ENCODE results near the gene MEI1.
A peak's percentile ranks its signal among the peaks of the same experiment; 100 is the strongest.

The MEI1 gene

DNA sequence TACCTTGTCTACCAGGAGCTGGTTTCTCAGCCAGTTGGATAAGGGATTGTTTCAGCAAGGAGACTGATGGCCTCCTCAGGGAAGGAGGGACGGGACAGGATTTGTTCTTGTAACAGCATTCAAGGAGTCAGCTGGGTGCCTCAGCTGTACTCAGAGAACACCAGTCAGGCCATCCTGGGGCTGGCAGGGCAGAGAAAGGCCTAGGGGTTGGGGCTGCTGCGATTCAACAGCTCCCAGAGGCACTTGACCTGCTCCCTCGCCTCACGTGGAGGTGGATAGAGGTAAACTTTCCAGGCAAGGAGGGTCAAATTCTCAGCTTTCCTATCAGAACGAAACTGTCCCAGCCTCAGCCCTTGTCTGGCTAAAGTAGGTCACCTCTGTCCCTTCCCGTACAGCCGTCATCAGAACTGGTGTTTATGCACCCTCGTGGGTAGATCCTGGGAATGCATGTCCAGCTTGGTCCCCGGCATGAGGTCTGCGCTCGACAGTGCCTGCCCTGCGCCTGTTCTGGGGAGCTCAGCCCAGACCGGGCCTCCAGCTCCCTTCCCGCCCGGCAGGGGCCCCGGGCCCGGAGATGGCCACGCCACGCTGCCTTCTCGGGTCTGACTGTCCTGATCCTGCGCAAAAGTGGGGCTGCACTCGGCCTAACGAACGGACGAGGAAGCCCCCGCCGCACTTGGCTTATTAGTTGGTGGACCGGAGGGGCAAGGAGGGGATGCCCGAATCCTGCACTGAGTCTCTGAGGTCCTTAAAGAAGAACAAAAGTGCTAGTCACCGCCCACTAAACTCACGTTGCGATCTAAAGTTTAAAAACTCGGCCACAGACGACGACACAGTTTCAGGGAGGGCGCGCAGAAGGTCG, 100.4 kb downstream of the MEI1 start:
- DNase-seq, result no peak

GRCh38 chr22:41800348-41801146, 101.2 kb downstream of the MEI1 start, which contains the start of gene CCDC134:
Gene CCDC134 (plus strand): TSS chr22:41800679. CDS start chr22:41808891, 8,212 bp downstream.
- peak; percentile 72 for DNase-seq

DNA sequence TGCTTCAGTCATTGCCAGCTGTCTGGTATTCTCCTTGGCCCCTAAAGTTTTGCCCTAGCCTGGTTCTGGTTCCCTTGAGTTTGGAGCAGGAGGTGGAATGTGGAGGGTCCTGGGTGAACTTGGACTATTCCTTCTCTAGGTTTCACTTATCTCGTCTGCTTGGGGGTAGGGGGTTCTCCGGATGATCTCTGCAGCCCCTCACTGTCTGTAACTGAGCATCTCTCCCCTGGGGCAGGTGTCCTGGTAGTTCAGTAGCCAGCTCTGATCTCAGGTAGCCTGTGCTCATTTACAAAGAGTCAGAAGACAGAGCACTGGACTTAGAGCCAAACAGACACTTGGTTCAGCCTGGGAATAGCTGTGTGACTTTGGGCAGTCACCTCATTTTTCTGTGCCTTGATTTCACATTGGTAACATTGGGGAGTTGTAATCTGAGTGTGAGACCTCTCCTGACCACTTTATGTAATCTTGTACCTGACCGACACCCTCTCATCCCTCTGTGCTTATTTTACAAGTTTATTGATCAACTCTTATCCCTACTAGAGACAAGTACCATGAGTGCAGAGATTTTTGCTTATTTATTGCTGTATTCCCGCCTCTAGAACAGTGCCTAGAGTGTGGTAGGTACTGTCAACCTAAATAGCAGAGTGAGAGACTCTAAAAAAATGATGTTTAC, 102.0 kb downstream of the MEI1 start:
- no peak for DNase-seq

GRCh38 chr22:41801886-41802285, 102.6 kb downstream of the MEI1 start:
- no peak for DNase-seq

DNA sequence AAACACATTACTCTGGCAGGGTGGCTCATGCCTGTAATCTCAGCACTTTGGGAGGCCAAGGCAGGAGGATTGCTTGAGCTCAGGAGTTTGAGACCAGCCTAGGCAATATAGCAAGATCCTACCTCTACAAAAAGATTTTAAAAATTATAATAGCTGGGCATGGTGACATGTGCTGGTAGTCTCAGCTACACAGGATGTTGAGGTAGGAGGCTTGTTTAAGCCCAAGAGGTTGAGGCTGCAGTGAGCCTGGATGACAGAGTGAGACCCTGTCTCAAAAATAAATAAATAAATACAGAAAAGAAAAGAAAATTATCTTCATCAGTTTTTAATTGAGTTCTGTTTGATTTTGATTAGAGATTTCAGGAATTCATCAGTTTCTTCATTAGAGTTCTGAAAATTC, 106.3 kb downstream of the MEI1 start:
- DNase-seq, result no peak

GRCh38 chr22:41808400-41808799, 109.1 kb downstream of the MEI1 start:
- no peak for DNase-seq

- DNase-seq, result no peak
These were observed 110.7 kb downstream of the MEI1 start for GRCh38 chr22:41810022-41810421.

DNA sequence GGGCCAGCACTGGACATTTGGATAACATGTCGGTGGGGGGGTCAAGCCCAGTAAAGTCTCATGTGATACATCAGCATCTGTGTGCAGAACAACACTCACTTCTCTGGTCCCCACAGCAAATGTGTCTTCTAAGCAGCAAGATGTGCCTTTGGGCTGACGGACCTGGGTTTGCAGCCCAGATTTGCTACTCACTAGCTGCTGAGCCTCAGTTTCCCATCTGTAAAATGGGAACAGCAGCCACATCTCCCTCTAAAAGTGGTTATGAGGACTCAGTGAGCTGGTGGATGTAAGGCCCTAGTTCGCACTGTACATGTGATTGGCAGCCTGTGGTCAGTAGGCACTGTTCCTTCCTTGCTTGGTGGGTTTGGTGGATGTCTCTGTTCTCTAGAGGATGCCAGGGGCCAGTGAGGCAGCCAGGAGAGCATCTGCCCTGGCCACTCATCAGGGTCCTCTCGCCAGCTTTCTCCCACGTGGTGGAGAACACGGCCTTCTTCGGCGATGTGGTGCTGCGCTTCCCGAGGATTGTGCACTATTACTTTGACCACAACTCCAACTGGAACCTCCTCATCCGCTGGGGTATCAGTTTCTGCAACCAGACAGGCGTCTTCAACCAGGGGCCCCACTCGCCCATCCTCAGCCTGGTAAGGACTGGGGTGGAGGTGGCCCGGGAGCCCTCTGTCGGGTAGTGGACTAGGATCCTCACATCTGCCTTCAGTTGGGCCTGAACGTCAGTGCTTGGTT, 113.7 kb downstream of the MEI1 start:
- no peak for DNase-seq

DNA sequence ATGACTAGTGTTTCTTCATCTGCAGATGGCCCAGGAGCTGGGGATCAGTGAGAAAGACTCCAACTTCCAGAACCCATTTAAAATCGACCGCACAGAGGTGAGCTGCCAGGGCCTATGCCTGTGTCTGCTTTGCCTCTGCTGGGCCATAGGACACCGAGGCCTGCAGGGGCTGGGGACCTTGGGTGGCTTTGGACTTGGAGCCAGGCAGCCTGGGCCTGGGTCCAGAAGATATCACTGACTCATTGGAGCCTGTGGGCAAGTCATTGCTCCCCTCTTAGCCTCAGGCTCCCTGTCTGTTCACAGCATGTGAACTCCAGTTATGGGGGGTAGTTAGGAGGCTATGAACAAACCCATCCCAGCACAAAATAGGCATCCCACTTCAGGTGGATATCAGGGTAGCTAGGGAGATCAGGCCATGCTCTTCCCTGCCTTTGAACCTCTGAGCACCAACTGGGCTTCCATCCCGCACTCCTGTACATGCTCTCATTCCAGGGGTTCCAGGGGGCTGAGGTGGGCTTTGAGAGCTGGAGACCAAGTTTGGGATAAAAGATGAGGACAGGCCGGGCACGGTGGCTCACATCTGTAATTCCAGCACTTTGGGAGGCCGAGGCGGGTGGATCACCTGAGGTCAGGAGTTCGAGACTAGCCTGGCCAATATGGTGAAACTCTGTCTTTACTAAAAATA, 114.6 kb downstream of the MEI1 start:
- no peak for DNase-seq

- DNase-seq, result no peak
These were observed 116.4 kb downstream of the MEI1 start for GRCh38 chr22:41815716-41816115.

- DNase-seq, result no peak
These were observed 116.9 kb downstream of the MEI1 start for GRCh38 chr22:41816241-41816640.

- no peak for DNase-seq
These were observed 117.6 kb downstream of the MEI1 start for GRCh38 chr22:41816871-41817270.

- no peak for DNase-seq
These were observed 118.7 kb downstream of the MEI1 start for GRCh38 chr22:41818011-41818410.

DNA sequence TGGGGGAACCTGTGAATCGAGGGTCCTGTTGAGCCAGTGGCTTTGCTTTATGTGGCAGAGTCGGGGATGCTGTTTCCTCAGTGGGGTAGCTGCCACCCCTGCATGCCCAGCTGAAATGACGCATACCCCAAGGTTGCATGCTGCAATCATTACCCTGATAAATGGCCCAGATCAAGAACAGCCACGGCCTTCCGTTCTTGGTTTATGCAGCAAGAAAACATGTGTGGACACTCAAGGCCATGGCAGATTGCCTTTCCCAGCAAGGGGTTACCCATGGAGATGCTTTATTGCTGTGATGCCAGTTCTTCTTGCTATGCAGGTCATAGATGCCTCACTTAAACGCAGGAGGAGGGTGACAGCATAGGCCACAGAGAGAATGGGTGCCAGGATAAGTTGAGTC, 119.3 kb downstream of the MEI1 start:
- DNase-seq, result no peak

- DNase-seq, result no peak
These were observed 120.0 kb downstream of the MEI1 start for GRCh38 chr22:41819257-41819656.

- no peak for DNase-seq
These were observed 121.1 kb downstream of the MEI1 start for GRCh38 chr22:41820447-41820846.

DNA sequence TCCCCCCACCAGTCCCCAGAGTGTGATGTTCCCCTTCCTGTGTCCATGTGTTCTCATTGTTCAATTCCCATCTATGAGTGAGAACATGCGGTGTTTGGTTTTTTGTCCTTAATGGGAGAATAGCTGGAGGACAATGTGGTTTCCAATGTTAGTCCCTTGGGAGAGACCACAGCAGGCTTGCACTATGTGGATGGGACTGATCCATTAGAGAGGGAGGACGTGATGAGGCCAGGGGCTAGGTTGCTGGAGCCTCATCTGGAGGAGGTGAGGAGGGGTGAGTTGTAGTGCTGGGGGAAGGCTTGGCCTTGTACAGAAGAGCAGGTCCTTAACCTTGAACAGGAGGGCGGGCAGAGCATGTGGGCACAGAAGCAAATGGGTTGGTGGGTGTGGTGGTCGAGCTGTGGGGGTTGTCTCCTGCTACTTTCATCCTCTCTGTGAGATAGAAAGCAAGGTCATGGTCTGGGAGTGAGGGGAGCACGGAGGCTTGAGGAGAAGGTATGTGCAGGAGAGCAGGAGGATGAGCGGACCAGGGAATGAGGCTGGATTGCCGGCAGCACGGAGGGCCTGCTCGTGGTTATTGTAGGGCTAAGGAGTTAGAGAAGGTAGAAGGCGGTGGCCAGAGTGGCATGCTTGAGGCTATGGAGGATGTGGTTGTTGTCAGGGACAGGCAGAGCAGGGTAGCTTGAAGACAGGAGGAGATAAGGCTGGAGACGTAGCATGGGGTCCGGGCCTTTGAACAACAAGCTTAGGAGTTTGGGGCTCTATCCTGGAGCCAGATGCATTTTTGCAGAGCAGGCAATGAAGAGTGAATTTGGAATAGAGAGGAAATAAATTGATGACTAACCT, 122.4 kb downstream of the MEI1 start:
- DNase-seq, result no peak

- peak; percentile 19 for DNase-seq
These were observed 123.2 kb downstream of the MEI1 start for GRCh38 chr22:41822317-41823057.

- no peak for DNase-seq
These were observed 124.5 kb downstream of the MEI1 start for GRCh38 chr22:41823797-41824196.

DNA sequence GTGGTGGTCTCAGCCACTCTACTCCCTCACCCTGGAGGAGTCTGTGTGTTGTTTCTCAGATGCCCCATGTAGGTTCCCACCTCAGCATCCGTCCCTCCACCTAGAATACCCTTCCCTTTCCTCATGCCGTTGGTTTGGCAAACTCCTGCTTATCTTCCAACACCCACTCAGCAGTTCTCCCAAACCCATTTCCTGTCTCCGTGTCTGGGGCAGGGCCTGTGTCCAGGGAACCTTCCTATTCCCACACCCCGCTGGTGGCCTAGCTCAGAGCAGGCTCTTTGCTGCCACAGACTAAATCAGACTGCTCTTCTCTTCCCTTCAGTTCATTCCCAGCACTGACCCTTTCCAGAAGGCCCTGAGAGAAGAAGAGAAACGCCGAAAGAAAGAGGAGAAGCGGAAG, 126.1 kb downstream of the MEI1 start:
- DNase-seq, result no peak
